Measurements from ENCODE around the gene TP53I13. TPM values are rescaled to one million over a fixed set of nuclear protein-coding genes. Genes with fewer than 3 reads are reported as not detected.
A peak's percentile ranks its signal among the peaks of the same experiment; 100 is the strongest.

The TP53I13 gene
- total RNA-seq, 1 experiment from 2014 or later = 29.6 TPM

DNA sequence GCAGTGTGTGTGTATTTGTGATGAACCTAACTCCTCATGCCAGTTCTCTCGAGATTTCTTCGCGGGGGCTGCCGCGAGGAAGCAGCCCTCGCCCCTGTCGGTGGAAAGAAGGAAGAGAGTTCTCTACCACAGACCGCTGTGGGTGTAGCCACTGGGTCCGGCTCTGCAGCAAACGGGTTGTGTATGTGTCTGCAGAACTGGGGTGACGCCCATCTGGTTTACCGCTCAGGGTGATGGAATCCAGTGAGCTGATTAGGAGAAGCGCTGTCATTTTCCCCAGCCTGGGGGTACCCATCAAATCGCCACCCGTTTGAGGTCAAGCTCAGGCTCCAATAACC, 46.5 kb downstream of the TP53I13 start:
- DNase-seq (ENCODE audit: unreplicated experiment) = no peak
- Mint-ChIP-seq H3K4me1 (ENCODE audit: insufficient read depth, unreplicated experiment) (peaks cover 8% of the 10 kb centered on the region), H3K9me3 (ENCODE audit: unreplicated experiment) (no peaks in the 10 kb centered on the region), H3K27me3 (ENCODE audit: insufficient read depth, unreplicated experiment) (no peaks in the 10 kb centered on the region), H3K4me3 (ENCODE audit: unreplicated experiment) (no peak overlapping the region), H3K36me3 (ENCODE audit: insufficient read depth, unreplicated experiment) (no peaks in the 10 kb centered on the region), H3K27ac (ENCODE audit: low read depth, unreplicated experiment) (no peak overlapping the region)
- no TSS peak for BruUV-seq (replicated peaks)
- TF ChIP-seq, protein P1, sequence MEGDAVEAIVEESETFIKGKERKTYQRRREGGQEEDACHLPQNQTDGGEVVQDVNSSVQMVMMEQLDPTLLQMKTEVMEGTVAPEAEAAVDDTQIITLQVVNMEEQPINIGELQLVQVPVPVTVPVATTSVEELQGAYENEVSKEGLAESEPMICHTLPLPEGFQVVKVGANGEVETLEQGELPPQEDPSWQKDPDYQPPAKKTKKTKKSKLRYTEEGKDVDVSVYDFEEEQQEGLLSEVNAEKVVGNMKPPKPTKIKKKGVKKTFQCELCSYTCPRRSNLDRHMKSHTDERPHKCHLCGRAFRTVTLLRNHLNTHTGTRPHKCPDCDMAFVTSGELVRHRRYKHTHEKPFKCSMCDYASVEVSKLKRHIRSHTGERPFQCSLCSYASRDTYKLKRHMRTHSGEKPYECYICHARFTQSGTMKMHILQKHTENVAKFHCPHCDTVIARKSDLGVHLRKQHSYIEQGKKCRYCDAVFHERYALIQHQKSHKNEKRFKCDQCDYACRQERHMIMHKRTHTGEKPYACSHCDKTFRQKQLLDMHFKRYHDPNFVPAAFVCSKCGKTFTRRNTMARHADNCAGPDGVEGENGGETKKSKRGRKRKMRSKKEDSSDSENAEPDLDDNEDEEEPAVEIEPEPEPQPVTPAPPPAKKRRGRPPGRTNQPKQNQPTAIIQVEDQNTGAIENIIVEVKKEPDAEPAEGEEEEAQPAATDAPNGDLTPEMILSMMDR (IDR thresholded peaks at IDR 0.05; ENCODE audit: unreplicated experiment) = no peak
- ChIA-PET CTCF (interaction anchor here (0.8 kb wide), 1 partner anchor 34 kb away, joined by 5 read pairs; no protein-coding TSS in a partner anchor), POLR2A (interaction anchor here (0.5 kb wide), 1 partner anchor 167 kb away, joined by 3 read pairs; no protein-coding TSS in a partner anchor)
- intact Hi-C loops (cut with micrococcal nuclease) = no loop called here

DNA sequence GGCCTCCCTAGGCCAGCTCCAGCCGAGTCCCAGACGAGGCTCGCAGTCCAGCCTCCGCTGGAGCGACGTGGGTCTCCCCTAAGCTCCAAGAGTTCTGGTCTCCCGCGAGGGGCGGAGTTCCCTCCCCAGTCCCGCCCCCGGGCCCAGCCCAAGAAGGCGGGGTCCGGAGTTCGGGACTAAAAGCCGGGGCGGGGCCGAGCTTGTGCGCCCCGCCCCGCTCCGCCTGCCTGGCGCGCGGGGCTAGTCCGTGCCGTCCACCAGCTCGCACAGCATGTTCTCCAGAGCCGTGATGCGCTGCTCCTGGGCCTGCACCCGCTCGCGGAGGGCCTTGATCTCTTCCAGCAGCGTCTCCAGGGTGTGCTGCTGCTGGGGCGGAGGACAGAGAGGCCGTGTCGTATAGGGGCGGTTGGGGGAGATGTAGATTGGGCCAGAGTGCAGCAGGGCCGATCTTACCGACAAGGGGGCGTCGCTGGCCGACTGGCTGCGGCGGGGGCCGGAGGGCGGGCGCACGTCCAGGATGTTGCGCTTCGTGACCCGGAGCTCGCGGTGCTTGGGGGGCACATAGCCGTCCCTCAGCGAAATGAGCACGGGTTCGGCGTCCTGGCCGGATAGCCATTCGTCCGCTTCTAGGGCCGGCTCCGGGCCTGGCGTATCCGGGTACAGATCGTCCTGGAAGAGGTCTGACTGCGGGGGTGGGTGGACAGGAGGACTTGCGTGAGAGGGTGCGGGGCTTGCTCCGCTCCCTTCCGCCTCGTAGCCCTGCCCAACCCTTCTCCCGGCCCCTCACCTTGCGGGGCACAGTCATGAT, 47.2 kb downstream of the TP53I13 start:
- no TSS peak for BruUV-seq (replicated peaks)
- Mint-ChIP-seq H3K4me1 (ENCODE audit: insufficient read depth, unreplicated experiment) (peaks cover 15% of the 10 kb centered on the region), H3K36me3 (ENCODE audit: insufficient read depth, unreplicated experiment) (no peaks in the 10 kb centered on the region), H3K4me3 (ENCODE audit: unreplicated experiment) (peak overlapping the region; percentile 19), H3K27me3 (ENCODE audit: insufficient read depth, unreplicated experiment) (no peaks in the 10 kb centered on the region), H3K27ac (ENCODE audit: low read depth, unreplicated experiment) (no peak overlapping the region), H3K9me3 (ENCODE audit: unreplicated experiment) (no peaks in the 10 kb centered on the region)
- CTCF ChIA-PET = interaction anchor here (0.6 to 0.8 kb wide), 2 partner anchors 9 to 82 kb away, joined by 3 read pairs; no protein-coding TSS in a partner anchor
- DNase-seq (ENCODE audit: unreplicated experiment) = peak; percentile 62
- POLR2A ChIA-PET = interaction anchor here (1.0 kb wide), 1 partner anchor 8 kb away, joined by 5 read pairs; no protein-coding TSS in a partner anchor
- TF ChIP-seq, protein P1 (IDR thresholded peaks at IDR 0.05; ENCODE audit: unreplicated experiment) = no peak
- intact Hi-C loops (cut with micrococcal nuclease) = no loop called here

DNA sequence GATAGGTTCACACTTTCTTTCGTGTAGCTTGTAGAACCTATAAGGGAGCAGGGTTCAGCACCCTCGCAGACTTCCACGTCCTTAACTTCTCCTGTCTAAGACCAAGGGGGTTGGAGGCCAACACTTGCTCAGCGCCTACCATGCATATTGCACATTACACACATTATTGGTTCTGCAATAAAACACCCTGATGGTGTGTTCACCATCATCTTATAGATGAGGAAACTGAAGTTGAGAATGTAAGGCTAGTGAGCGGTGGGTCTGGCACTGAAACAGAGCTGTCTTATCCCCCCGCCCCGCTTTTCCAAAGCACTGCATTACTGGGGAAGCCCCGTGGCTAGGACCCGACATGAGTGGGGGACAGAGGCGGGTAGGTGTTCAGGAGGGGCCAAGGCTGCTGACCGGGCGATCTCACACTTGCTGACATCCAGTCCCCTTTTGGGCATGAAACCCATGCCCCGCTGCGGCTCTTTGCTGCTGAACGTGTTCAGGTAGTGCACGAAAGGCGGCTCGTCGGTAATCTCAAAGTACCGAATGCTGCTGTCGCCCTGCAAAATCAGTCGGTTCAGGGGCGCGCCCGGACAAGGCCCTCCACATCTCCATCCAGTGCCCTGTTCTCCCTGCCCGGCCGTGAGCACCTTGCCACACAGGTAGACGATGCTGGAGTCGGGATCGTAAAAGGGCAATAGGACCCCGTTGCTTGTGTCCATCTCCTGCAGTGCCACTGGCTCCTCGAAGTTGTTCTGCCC, 48.0 kb downstream of the TP53I13 start:
- no peaks in the 10 kb centered on the region for H3K9me3 Mint-ChIP-seq (ENCODE audit: unreplicated experiment)
- DNase-seq (ENCODE audit: unreplicated experiment) = no peak
- H3K36me3 Mint-ChIP-seq (ENCODE audit: insufficient read depth, unreplicated experiment) = no peaks in the 10 kb centered on the region
- H3K27ac Mint-ChIP-seq (ENCODE audit: low read depth, unreplicated experiment) = no peak overlapping the region
- CTCF ChIA-PET = interaction anchor here (0.5 to 1.7 kb wide), 5 partner anchors 9 to 128 kb away, joined by 3 to 10 read pairs (median 7); no protein-coding TSS in a partner anchor
- H3K4me3 Mint-ChIP-seq (ENCODE audit: unreplicated experiment) = no peak overlapping the region
- peaks cover 20% of the 10 kb centered on the region for H3K4me1 Mint-ChIP-seq (ENCODE audit: insufficient read depth, unreplicated experiment)
- intact Hi-C loops (cut with micrococcal nuclease) = no loop called here
- no peaks in the 10 kb centered on the region for H3K27me3 Mint-ChIP-seq (ENCODE audit: insufficient read depth, unreplicated experiment)
- TF ChIP-seq, protein P1 (IDR thresholded peaks at IDR 0.05; ENCODE audit: unreplicated experiment) = no peak
- POLR2A ChIA-PET = interaction anchor here (1.0 to 1.6 kb wide), 2 partner anchors 9 to 23 kb away, joined by 5 read pairs; no protein-coding TSS in a partner anchor
- no TSS peak for BruUV-seq (replicated peaks)

DNA sequence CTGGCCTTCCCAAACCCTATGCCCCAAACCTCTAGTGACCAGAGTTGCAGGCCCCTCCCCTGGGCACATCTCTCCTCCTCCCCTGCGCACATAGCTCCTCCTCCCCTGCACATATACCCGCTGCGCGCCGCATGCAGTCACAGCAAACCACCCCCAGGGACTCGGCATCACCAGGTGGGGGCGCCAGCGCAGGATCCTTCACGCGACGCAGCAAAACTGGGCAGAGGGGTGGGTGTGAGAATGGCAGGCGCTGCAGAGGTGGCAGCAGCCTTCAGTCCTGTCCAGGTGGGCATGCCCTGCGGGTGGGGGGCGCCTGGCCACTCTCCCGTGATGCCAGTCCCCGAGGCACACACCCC, 48.6 kb downstream of the TP53I13 start:
- Mint-ChIP-seq H3K4me1 (ENCODE audit: insufficient read depth, unreplicated experiment) (peaks cover 24% of the 10 kb centered on the region), H3K27me3 (ENCODE audit: insufficient read depth, unreplicated experiment) (no peaks in the 10 kb centered on the region), H3K4me3 (ENCODE audit: unreplicated experiment) (no peak overlapping the region), H3K27ac (ENCODE audit: low read depth, unreplicated experiment) (no peak overlapping the region), H3K9me3 (ENCODE audit: unreplicated experiment) (no peaks in the 10 kb centered on the region), H3K36me3 (ENCODE audit: insufficient read depth, unreplicated experiment) (no peaks in the 10 kb centered on the region)
- BruUV-seq (replicated peaks) = no TSS peak
- ChIA-PET POLR2A (interaction anchor here (1.3 to 1.6 kb wide), 2 partner anchors 12 to 22 kb away, joined by 4 to 5 read pairs; no protein-coding TSS in a partner anchor), CTCF (interaction anchor here (0.5 to 1.7 kb wide), 11 partner anchors 11 to 247 kb away, joined by 3 to 11 read pairs (median 4); no protein-coding TSS in a partner anchor)
- TF ChIP-seq, protein P1 (IDR thresholded peaks at IDR 0.05; ENCODE audit: unreplicated experiment) = peak; percentile 24
- no peak for DNase-seq (ENCODE audit: unreplicated experiment)
- intact Hi-C loops (cut with micrococcal nuclease) = no loop called here
